NCI-H2081 (cell line): ENCODE data around the gene RNASE4.

Experiments
- DNase-seq, 2 experiments: peaks; one replicate each; lab custom pipeline; 2025; lab: John Stamatoyannopoulos, UW

RNASE4 gene

DNA sequence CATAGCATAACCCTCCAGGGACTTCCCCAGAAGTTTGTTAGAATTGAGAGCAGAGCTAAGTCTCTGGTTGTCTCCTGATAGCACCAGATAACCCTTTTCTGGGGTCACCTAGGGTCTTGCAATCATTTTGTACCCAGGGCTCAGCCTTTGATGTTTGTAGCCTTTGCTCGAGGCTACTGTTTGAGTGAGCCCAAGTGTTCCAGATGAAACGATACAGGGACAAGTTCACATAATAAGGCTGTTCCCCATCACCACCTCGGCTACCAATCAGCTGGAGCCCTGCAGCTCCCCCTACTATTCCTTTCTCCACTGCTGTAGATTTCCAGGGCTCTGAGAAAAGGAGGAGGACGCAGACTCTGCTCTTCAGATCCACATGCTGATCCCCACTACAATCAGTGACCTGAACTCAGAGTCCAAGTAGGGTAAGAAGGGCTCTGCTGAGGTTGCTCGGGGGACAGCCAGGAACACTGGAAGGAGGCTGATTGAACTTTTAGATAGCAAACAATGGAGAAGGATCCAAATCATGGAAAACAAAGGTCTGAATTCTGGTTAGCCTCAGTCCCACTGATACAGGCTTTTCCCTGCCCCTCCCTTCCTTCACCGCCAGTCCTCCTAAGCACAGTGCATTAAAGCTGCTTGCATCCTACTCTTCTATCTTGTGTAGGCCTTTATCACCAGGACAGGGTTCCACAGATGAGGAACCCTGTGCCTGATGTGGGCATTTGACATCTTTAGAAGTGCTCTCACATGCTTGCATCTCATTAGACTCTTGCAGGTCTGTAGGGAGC, 61.4 kb downstream of the RNASE4 start, which contains the start of gene EDDM3A:
Gene EDDM3A, plus strand, starts transcription at position 317 of the 788 bp plus-strand sequence. CDS start 1,694 bp downstream, outside the sequence.
- no peak for DNase-seq

DNA sequence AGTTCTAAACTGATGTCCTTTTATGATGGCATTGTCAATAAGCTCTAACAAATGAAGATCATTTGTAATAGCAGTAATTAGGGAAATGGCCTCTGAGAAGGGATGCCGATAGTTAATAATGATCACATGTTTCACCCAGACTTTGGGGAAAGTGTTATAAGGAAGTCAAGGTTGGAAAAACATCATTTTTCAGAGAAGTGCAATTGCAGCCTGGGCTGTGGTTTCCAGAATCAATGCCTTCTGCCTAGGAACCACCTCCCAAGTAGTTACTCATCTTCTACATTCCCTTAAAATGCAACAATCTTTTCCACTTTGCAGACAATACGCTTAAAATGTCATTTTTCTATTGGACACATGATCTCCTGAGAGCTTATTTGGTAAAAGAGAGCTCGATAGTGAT, 62.2 kb downstream of the RNASE4 start:
- DNase-seq, result no peak

DNA sequence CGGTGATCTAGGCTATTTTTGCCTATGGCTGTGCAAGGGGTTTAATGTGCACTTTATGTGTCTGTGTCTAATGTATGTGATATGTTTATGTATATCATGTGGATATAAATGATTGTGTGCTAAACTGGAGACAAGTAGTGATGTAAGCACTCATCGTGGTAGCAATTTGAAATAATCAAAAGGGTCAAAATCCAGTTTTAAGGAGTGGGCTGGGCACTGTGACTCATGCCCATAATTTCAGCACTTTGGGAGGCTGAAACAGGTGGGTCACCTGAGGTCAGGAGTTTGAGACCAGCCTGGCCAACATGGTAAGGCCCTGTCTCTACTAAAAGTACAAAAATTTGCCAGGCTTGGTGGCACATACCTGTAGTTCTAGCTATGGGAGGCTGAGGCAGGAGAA, 64.1 kb downstream of the RNASE4 start:
- DNase-seq, result no peak

DNA sequence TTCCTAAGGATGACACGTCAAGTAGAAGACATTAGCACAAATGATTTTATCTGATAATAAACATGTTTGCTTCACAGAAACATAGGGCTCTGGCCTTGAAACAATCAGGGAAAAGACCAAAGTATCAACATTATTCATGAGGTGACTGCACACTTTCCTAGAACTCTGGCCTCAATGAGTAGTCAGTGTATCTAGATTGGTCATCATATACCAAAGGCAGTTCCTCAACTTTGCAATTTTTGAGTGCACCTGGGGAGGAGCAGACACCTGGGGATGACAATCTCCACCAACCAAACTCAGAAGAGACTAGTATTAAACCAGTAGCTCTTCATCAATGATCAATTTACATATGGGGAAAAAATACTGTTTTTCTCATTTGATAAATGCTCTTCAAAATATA, 65.8 kb downstream of the RNASE4 start:
- no peak for DNase-seq
